ENCODE data around the gene ARMH1.

The ARMH1 gene

GRCh38 chr1:44645476-44646244, 28.9 kb upstream of the ARMH1 start:
- Histone ChIP-seq H3K4me1 (ENCODE audit: control extremely low read depth in 1 of 4, control insufficient read depth in 4 of 4, insufficient read depth in 4 of 4, low read length in 3 of 4) (no peaks in the 10 kb centered on the region), H3K27ac (ENCODE audit: insufficient read depth in 1 of 2, low read depth in 1 of 2, low read length in 2 of 2, poor library complexity in 1 of 2, severe bottlenecking in 2 of 2) (no peak overlapping the region), H3K36me3 (ENCODE audit: control insufficient read depth in 4 of 4, insufficient read depth in 4 of 4, low read length in 3 of 4) (peaks cover 41 to 100% (median 91%) of the 10 kb centered on the region in 4 experiments), H3K9me3 (ENCODE audit: control extremely low read depth in 1 of 5, control insufficient read depth in 4 of 5, insufficient read depth in 2 of 5, low read depth in 1 of 5, low read length in 4 of 5) (no peaks in the 10 kb centered on the region), H3K27me3 (replicated peaks in 2 of 5; ENCODE audit: control insufficient read depth in 4 of 5, insufficient read depth in 5 of 5, low read length in 4 of 5) (no peaks in the 10 kb centered on the region), H3K4me3 (ENCODE audit: control insufficient read depth in 1 of 7, extremely low read depth in 1 of 7, insufficient read depth in 4 of 7, low read depth in 2 of 7, low read length in 6 of 7) (no peak overlapping the region)
- 96% methylated on average over 17 of the region's 18 CpGs for WGBS (ENCODE audit: insufficient coverage)
- DNase-seq, result no peak
- CTCF ChIA-PET, result interaction anchor here (1.0 to 3.7 kb wide), 3 partner anchors 9 to 428 kb away, joined by 3 to 18 read pairs (median 10); no protein-coding TSS in a partner anchor
- POLR2A ChIA-PET, result interaction anchor here (1.0 kb wide), 1 partner anchor 14 kb away, joined by 3 read pairs; no protein-coding TSS in a partner anchor

DNA sequence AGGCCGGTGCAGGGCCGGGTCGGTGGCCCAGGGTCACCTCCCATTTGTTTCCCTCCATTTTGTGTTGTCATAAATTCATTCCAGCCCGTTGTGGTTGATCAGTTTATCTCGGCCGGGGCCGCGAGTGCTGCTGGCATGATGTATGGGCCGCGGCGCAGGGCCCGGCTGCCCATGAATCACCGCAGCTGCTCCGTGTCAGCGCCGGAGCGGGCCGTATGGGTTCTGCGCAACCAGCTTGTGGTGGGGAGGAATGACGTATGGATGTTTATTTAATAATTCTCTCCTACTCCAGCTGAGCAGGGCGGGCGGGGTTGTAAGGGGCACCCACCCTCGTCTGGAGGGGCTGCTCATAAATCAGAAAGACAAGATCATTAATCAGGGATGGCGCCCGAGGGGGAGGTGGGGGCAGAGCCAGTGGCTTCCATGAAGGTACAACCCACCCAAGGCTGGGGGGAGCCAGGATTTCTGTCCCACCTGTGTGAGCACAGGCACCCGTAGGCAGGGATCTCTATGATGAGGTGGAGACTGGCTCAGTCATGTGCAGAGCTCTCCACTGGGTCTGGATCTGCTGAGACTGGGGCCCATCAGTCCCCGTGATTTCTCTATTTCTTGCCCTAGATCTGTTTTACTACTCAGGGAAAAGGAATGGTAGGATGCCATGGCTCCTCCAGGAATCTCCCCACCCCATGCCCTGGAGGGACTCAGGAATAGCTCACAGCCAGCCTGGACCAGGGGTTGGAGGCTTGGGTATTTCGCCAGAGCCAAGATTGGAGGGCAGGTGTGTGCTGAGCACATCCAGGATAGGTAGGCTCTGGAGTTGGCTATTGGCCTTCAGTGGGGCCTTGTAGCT, 28.0 kb upstream of the ARMH1 start:
- H3K9me3 ChIP-seq (ENCODE audit: control extremely low read depth in 1 of 5, control insufficient read depth in 4 of 5, insufficient read depth in 2 of 5, low read depth in 1 of 5, low read length in 4 of 5), result no peaks in the 10 kb centered on the region
- no peaks in the 10 kb centered on the region for H3K27me3 ChIP-seq (replicated peaks in 2 of 5; ENCODE audit: control insufficient read depth in 4 of 5, insufficient read depth in 5 of 5, low read length in 4 of 5)
- ChIA-PET POLR2A (interaction anchor here (1.0 kb wide), 1 partner anchor 15 kb away, joined by 3 read pairs; no protein-coding TSS in a partner anchor), CTCF (interaction anchor here (1.0 to 3.7 kb wide), 3 partner anchors 10 to 429 kb away, joined by 3 to 18 read pairs (median 10); no protein-coding TSS in a partner anchor)
- H3K27ac ChIP-seq (ENCODE audit: insufficient read depth in 1 of 2, low read depth in 1 of 2, low read length in 2 of 2, poor library complexity in 1 of 2, severe bottlenecking in 2 of 2), result no peak overlapping the region
- H3K36me3 ChIP-seq (ENCODE audit: control insufficient read depth in 4 of 4, insufficient read depth in 4 of 4, low read length in 3 of 4), result peaks cover 36 to 100% (median 90%) of the 10 kb centered on the region in 4 experiments
- no peak for DNase-seq
- 94% methylated on average over 20 of the region's 28 CpGs for WGBS (ENCODE audit: insufficient coverage)
- H3K4me3 ChIP-seq (ENCODE audit: control insufficient read depth in 1 of 7, extremely low read depth in 1 of 7, insufficient read depth in 4 of 7, low read depth in 2 of 7, low read length in 6 of 7), result no peak overlapping the region
- H3K4me1 ChIP-seq (ENCODE audit: control extremely low read depth in 1 of 4, control insufficient read depth in 4 of 4, insufficient read depth in 4 of 4, low read length in 3 of 4), result no peaks in the 10 kb centered on the region

GRCh38 chr1:44647896-44648295, 26.6 kb upstream of the ARMH1 start:
- Histone ChIP-seq H3K4me1 (ENCODE audit: control extremely low read depth in 1 of 4, control insufficient read depth in 4 of 4, insufficient read depth in 4 of 4, low read length in 3 of 4) (no peaks in the 10 kb centered on the region), H3K4me3 (ENCODE audit: control insufficient read depth in 1 of 7, extremely low read depth in 1 of 7, insufficient read depth in 4 of 7, low read depth in 2 of 7, low read length in 6 of 7) (no peak overlapping the region), H3K27me3 (replicated peaks in 2 of 5; ENCODE audit: control insufficient read depth in 4 of 5, insufficient read depth in 5 of 5, low read length in 4 of 5) (no peaks in the 10 kb centered on the region), H3K36me3 (ENCODE audit: control insufficient read depth in 4 of 4, insufficient read depth in 4 of 4, low read length in 3 of 4) (peaks cover 28 to 98% (median 85%) of the 10 kb centered on the region in 4 experiments), H3K27ac (ENCODE audit: insufficient read depth in 1 of 2, low read depth in 1 of 2, low read length in 2 of 2, poor library complexity in 1 of 2, severe bottlenecking in 2 of 2) (no peak overlapping the region), H3K9me3 (ENCODE audit: control extremely low read depth in 1 of 5, control insufficient read depth in 4 of 5, insufficient read depth in 2 of 5, low read depth in 1 of 5, low read length in 4 of 5) (no peaks in the 10 kb centered on the region)
- WGBS (ENCODE audit: insufficient coverage), result 91% methylated on average over 2 of the region's 2 CpGs
- POLR2A ChIA-PET, result no interaction called here
- no peak for DNase-seq
- CTCF ChIA-PET, result interaction anchor here (1.0 to 3.7 kb wide), 4 partner anchors 11 to 430 kb away, joined by 3 to 18 read pairs (median 7); no protein-coding TSS in a partner anchor

GRCh38 chr1:44648529-44649250, 25.8 kb upstream of the ARMH1 start:
- POLR2A ChIA-PET, result interaction anchor here (0.6 kb wide), 1 partner anchor 85 kb away, joined by 5 read pairs; no protein-coding TSS in a partner anchor
- Histone ChIP-seq H3K9me3 (ENCODE audit: control extremely low read depth in 1 of 5, control insufficient read depth in 4 of 5, insufficient read depth in 2 of 5, low read depth in 1 of 5, low read length in 4 of 5) (no peaks in the 10 kb centered on the region), H3K4me3 (ENCODE audit: control insufficient read depth in 1 of 7, extremely low read depth in 1 of 7, insufficient read depth in 4 of 7, low read depth in 2 of 7, low read length in 6 of 7) (no peak overlapping the region), H3K27me3 (replicated peaks in 2 of 5; ENCODE audit: control insufficient read depth in 4 of 5, insufficient read depth in 5 of 5, low read length in 4 of 5) (no peaks in the 10 kb centered on the region), H3K36me3 (ENCODE audit: control insufficient read depth in 4 of 4, insufficient read depth in 4 of 4, low read length in 3 of 4) (peaks cover 26 to 98% (median 81%) of the 10 kb centered on the region in 4 experiments), H3K4me1 (ENCODE audit: control extremely low read depth in 1 of 4, control insufficient read depth in 4 of 4, insufficient read depth in 4 of 4, low read length in 3 of 4) (no peaks in the 10 kb centered on the region), H3K27ac (ENCODE audit: insufficient read depth in 1 of 2, low read depth in 1 of 2, low read length in 2 of 2, poor library complexity in 1 of 2, severe bottlenecking in 2 of 2) (no peak overlapping the region)
- WGBS (ENCODE audit: insufficient coverage), result 95% methylated on average over 11 of the region's 13 CpGs
- DNase-seq, result no peak
- CTCF ChIA-PET, result interaction anchor here (0.6 to 3.7 kb wide), 3 partner anchors 12 to 431 kb away, joined by 3 to 18 read pairs (median 10); no protein-coding TSS in a partner anchor

- DNase-seq, result no peak
- 98% methylated on average over 8 of the region's 13 CpGs for WGBS (ENCODE audit: insufficient coverage)
- H3K27me3 ChIP-seq (replicated peaks in 2 of 5; ENCODE audit: control insufficient read depth in 4 of 5, insufficient read depth in 5 of 5, low read length in 4 of 5), result no peaks in the 10 kb centered on the region
- no peaks in the 10 kb centered on the region for H3K9me3 ChIP-seq (ENCODE audit: control extremely low read depth in 1 of 5, control insufficient read depth in 4 of 5, insufficient read depth in 2 of 5, low read depth in 1 of 5, low read length in 4 of 5)
- H3K27ac ChIP-seq (ENCODE audit: insufficient read depth in 1 of 2, low read depth in 1 of 2, low read length in 2 of 2, poor library complexity in 1 of 2, severe bottlenecking in 2 of 2), result no peak overlapping the region
- H3K4me3 ChIP-seq (ENCODE audit: control insufficient read depth in 1 of 7, extremely low read depth in 1 of 7, insufficient read depth in 4 of 7, low read depth in 2 of 7, low read length in 6 of 7), result no peak overlapping the region
- H3K36me3 ChIP-seq (ENCODE audit: control insufficient read depth in 4 of 4, insufficient read depth in 4 of 4, low read length in 3 of 4), result peaks cover 19 to 95% (median 77%) of the 10 kb centered on the region in 4 experiments
- H3K4me1 ChIP-seq (ENCODE audit: control extremely low read depth in 1 of 4, control insufficient read depth in 4 of 4, insufficient read depth in 4 of 4, low read length in 3 of 4), result no peaks in the 10 kb centered on the region
- POLR2A ChIA-PET, result no interaction called here
- CTCF ChIA-PET, result interaction anchor here (1.3 to 4.2 kb wide), 3 partner anchors 11 to 64 kb away, joined by 3 to 114 read pairs (median 31); no protein-coding TSS in a partner anchor
Measured at GRCh38 chr1:44649788-44650158, 24.7 kb upstream of the ARMH1 start.

DNA sequence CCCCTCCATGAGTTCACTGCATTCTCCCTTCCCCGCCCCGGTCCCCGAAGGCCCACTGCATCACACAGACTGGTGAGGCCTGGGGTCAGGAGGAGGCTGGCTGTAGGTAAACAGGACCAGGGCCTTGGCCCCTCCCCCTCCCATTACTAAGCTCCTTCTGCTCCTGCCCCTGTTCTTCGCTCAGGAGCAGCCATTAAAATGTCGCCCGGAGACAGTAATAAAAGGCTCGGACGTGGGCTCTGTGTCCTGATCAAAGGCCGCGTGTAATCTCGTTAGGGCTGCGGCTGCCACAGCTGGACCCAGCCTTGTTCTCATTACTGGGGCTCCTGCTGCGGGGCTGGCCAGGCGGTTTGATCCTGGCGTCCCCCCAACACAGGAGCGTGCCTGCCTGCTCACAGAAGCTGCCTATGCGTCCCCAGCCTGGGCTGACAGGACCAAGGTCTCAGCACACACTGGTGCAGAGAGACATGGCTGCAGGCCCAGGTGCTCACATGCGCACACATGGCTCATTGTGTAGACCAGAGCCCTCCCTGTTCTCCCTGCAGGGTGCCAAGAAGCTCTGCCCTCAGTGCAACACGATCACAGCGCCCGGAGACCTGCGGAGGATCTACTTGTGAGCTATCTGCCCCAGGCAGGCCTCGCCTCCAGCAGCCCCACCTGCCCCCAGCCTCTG, 24.2 kb upstream of the ARMH1 start:
- Histone ChIP-seq H3K4me3 (ENCODE audit: control insufficient read depth in 1 of 7, extremely low read depth in 1 of 7, insufficient read depth in 4 of 7, low read depth in 2 of 7, low read length in 6 of 7) (no peak overlapping the region), H3K27ac (ENCODE audit: insufficient read depth in 1 of 2, low read depth in 1 of 2, low read length in 2 of 2, poor library complexity in 1 of 2, severe bottlenecking in 2 of 2) (no peak overlapping the region), H3K9me3 (ENCODE audit: control extremely low read depth in 1 of 5, control insufficient read depth in 4 of 5, insufficient read depth in 2 of 5, low read depth in 1 of 5, low read length in 4 of 5) (no peaks in the 10 kb centered on the region), H3K27me3 (replicated peaks in 2 of 5; ENCODE audit: control insufficient read depth in 4 of 5, insufficient read depth in 5 of 5, low read length in 4 of 5) (no peaks in the 10 kb centered on the region), H3K36me3 (ENCODE audit: control insufficient read depth in 4 of 4, insufficient read depth in 4 of 4, low read length in 3 of 4) (peaks cover 16 to 93% (median 75%) of the 10 kb centered on the region in 4 experiments), H3K4me1 (ENCODE audit: control extremely low read depth in 1 of 4, control insufficient read depth in 4 of 4, insufficient read depth in 4 of 4, low read length in 3 of 4) (no peaks in the 10 kb centered on the region)
- CTCF ChIA-PET, result interaction anchor here (1.3 to 4.2 kb wide), 6 partner anchors 12 to 271 kb away, joined by 3 to 114 read pairs (median 22); no protein-coding TSS in a partner anchor
- no peak for DNase-seq
- 97% methylated on average over 20 of the region's 23 CpGs for WGBS (ENCODE audit: insufficient coverage)
- POLR2A ChIA-PET, result interaction anchor here (0.6 to 1.7 kb wide), 2 partner anchors 46 to 218 kb away, joined by 3 to 5 read pairs; no protein-coding TSS in a partner anchor

Measured in common myeloid progenitor, CD34-positive (primary cell).